Chondrocyte (in vitro differentiated cells): ENCODE measurements around the gene NDUFAF2. TPM values are rescaled to one million over a fixed set of nuclear protein-coding genes. Genes with fewer than 3 reads are reported as not detected.

Experiments used
- DNase-seq: peaks from one replicate; pipeline ENCODE4 v3.0.0; 2021; ENCODE audit warnings: mixed read lengths, low spot score
- H3K27ac Mint-ChIP-seq: one replicate; pipeline ENCODE4 v1.8.0; 2021; ENCODE audit warnings: mild to moderate bottlenecking, moderate library complexity, mixed read lengths; ENCODE audit not compliant: unreplicated experiment
- H3K27me3 Mint-ChIP-seq: 2 replicates; pipeline ENCODE4 v1.8.0; 2021; ENCODE audit warnings: low read depth, mixed read lengths
- H3K36me3 Mint-ChIP-seq: 2 replicates; pipeline ENCODE4 v1.8.0; 2021; ENCODE audit warnings: low read depth, mixed read lengths
- H3K4me1 Mint-ChIP-seq: 2 replicates; pipeline ENCODE4 v1.8.0; 2021; ENCODE audit warnings: low read depth, mild to moderate bottlenecking, mixed read lengths
- H3K4me3 Mint-ChIP-seq: one replicate; pipeline ENCODE4 v1.8.0; 2021; ENCODE audit warnings: mild to moderate bottlenecking, moderate library complexity, mixed read lengths; ENCODE audit not compliant: unreplicated experiment
- H3K9me3 Mint-ChIP-seq: 2 replicates; pipeline ENCODE4 v1.8.0; 2021; ENCODE audit warnings: low read depth, mixed read lengths
- CTCF ChIP-seq: fragments of 200-600 bp; sonication (generic); IDR thresholded peaks from 2 replicates; pipeline ENCODE4 v1.5.0; 2021; ENCODE audit warnings: antibody characterized with exemption, mild to moderate bottlenecking, moderate library complexity
- total RNA-seq: library from RNA; stranded (reverse); gene quantifications from 3 replicates; pipeline ENCODE4 v1.2.1, GENCODE V29; 2021

NDUFAF2 gene
- total RNA-seq, 1 donor from 2014 or later: 32.9 TPM

- no peaks in the 10 kb centered on the region for H3K4me1 Mint-ChIP-seq
- H3K27me3 Mint-ChIP-seq: no peaks in the 10 kb centered on the region
- TF ChIP-seq CTCF: no peak
- H3K9me3 Mint-ChIP-seq: peaks cover 14% of the 10 kb centered on the region
- H3K36me3 Mint-ChIP-seq: peaks cover 22% of the 10 kb centered on the region
- DNase-seq: no peak
- H3K27ac Mint-ChIP-seq: no peak overlapping the region
- H3K4me3 Mint-ChIP-seq: no peak overlapping the region
Measured at GRCh38 chr5:61098251-61098995, 153.4 kb downstream of the NDUFAF2 start.

- no peaks in the 10 kb centered on the region for H3K27me3 Mint-ChIP-seq
- peaks cover 22% of the 10 kb centered on the region for H3K36me3 Mint-ChIP-seq
- peaks cover 14% of the 10 kb centered on the region for H3K9me3 Mint-ChIP-seq
- no peak overlapping the region for H3K4me3 Mint-ChIP-seq
- no peaks in the 10 kb centered on the region for H3K4me1 Mint-ChIP-seq
- no peak for DNase-seq
- TF ChIP-seq CTCF: no peak
- H3K27ac Mint-ChIP-seq: no peak overlapping the region
Measured at GRCh38 chr5:61100437-61100836, 155.4 kb downstream of the NDUFAF2 start.

- TF ChIP-seq CTCF: no peak
- H3K27ac Mint-ChIP-seq: no peak overlapping the region
- H3K4me3 Mint-ChIP-seq: no peak overlapping the region
- DNase-seq: no peak
- H3K36me3 Mint-ChIP-seq: peaks cover 1% of the 10 kb centered on the region
- H3K9me3 Mint-ChIP-seq: no peaks in the 10 kb centered on the region
- no peaks in the 10 kb centered on the region for H3K27me3 Mint-ChIP-seq
- H3K4me1 Mint-ChIP-seq: no peaks in the 10 kb centered on the region
Measured at GRCh38 chr5:61114441-61114840, 169.4 kb downstream of the NDUFAF2 start.

GRCh38 chr5:61115968-61116367, 171.0 kb downstream of the NDUFAF2 start:
- no peaks in the 10 kb centered on the region for H3K27me3 Mint-ChIP-seq
- H3K36me3 Mint-ChIP-seq: peaks cover 1% of the 10 kb centered on the region
- H3K4me1 Mint-ChIP-seq: no peaks in the 10 kb centered on the region
- no peak for DNase-seq
- TF ChIP-seq CTCF: no peak
- H3K4me3 Mint-ChIP-seq: no peak overlapping the region
- H3K9me3 Mint-ChIP-seq: no peaks in the 10 kb centered on the region
- H3K27ac Mint-ChIP-seq: no peak overlapping the region

- no peak for DNase-seq
- Mint-ChIP-seq H3K36me3 (no peaks in the 10 kb centered on the region), H3K9me3 (no peaks in the 10 kb centered on the region), H3K27me3 (no peaks in the 10 kb centered on the region), H3K4me1 (no peaks in the 10 kb centered on the region), H3K27ac (no peak overlapping the region), H3K4me3 (no peak overlapping the region)
- no peak for TF ChIP-seq CTCF
Measured at GRCh38 chr5:61119066-61119465, 174.1 kb downstream of the NDUFAF2 start.
